ENCODE measurements around the gene ATPAF1. TPM values are rescaled to one million over a fixed set of nuclear protein-coding genes. Genes with fewer than 3 reads are reported as not detected.

ATPAF1 gene
- polyA plus RNA-seq, 2 of the 4 experiments (the other 2 are of a cell fraction): 28.9 to 63.7 TPM

DNA sequence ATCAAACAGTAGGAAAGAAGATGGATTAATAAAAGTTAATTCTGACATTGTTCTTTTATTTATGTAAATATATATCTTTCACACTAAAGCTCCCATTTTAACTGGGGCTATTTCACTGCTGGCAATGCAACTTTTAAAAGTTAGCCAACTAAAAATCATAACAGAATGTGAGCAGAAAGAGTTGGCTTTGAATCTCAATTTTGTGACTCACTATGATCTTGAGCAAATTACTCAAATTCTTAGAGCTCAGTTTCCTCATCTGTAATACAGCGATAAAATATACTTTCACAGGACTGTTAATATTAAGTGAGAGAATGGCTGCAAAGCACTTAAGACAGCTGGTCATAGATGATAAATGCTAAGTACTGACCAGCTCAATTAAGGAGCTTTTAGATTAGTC lies 40.0 kb upstream of the ATPAF1 start:
- ATAC-seq: no peak
- H3K4me3 ChIP-seq: no peak overlapping the region
- no peak for FAIRE-seq
- DNase-seq (ENCODE audit: low read depth in 1 of 2, low spot score in 1 of 2): no peak
- H3K9me3 ChIP-seq: no peaks in the 10 kb centered on the region
- H3K4me1 ChIP-seq: no peaks in the 10 kb centered on the region
- WGBS (ENCODE audit: missing lambda C conversion rate): 100% methylated on average over 1 of the region's 1 CpG
- TF ChIP-seq NPAS2 (CRISPR knock-in tag; IDR thresholded peaks at IDR 0.05; ENCODE audit: borderline replicate concordance) (no peak), GATA3 (IDR thresholded peaks at IDR 0.05; ENCODE audit: borderline replicate concordance) (no peak), EHF (CRISPR knock-in tag; IDR thresholded peaks at IDR 0.05) (no peak), HOXB5 (CRISPR knock-in tag; IDR thresholded peaks at IDR 0.05) (no peak), JUNB (IDR thresholded peaks at IDR 0.05) (no peak), NFE2L2 (conservative IDR thresholded peaks at IDR 0.05; ENCODE audit: low read length) (no peak), TP53 (CRISPR knock-in tag; IDR thresholded peaks at IDR 0.05) (no peak), EHMT2 (IDR thresholded peaks at IDR 0.05; ENCODE audit: low read depth) (no peak), HOXA7 (CRISPR knock-in tag; IDR thresholded peaks at IDR 0.05) (no peak), FOSB (CRISPR knock-in tag; IDR thresholded peaks at IDR 0.05) (no peak), HEYL (CRISPR knock-in tag; IDR thresholded peaks at IDR 0.05) (no peak), RNF2 (IDR thresholded peaks at IDR 0.05; ENCODE audit: borderline replicate concordance, low read depth) (no peak)
- TF ChIP-seq, protein P1, sequence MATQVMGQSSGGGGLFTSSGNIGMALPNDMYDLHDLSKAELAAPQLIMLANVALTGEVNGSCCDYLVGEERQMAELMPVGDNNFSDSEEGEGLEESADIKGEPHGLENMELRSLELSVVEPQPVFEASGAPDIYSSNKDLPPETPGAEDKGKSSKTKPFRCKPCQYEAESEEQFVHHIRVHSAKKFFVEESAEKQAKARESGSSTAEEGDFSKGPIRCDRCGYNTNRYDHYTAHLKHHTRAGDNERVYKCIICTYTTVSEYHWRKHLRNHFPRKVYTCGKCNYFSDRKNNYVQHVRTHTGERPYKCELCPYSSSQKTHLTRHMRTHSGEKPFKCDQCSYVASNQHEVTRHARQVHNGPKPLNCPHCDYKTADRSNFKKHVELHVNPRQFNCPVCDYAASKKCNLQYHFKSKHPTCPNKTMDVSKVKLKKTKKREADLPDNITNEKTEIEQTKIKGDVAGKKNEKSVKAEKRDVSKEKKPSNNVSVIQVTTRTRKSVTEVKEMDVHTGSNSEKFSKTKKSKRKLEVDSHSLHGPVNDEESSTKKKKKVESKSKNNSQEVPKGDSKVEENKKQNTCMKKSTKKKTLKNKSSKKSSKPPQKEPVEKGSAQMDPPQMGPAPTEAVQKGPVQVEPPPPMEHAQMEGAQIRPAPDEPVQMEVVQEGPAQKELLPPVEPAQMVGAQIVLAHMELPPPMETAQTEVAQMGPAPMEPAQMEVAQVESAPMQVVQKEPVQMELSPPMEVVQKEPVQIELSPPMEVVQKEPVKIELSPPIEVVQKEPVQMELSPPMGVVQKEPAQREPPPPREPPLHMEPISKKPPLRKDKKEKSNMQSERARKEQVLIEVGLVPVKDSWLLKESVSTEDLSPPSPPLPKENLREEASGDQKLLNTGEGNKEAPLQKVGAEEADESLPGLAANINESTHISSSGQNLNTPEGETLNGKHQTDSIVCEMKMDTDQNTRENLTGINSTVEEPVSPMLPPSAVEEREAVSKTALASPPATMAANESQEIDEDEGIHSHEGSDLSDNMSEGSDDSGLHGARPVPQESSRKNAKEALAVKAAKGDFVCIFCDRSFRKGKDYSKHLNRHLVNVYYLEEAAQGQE (IDR thresholded peaks at IDR 0.05): no peak
- TF ChIP-seq, protein P2, sequence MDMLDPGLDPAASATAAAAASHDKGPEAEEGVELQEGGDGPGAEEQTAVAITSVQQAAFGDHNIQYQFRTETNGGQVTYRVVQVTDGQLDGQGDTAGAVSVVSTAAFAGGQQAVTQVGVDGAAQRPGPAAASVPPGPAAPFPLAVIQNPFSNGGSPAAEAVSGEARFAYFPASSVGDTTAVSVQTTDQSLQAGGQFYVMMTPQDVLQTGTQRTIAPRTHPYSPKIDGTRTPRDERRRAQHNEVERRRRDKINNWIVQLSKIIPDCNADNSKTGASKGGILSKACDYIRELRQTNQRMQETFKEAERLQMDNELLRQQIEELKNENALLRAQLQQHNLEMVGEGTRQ (IDR thresholded peaks at IDR 0.05): no peak
- TF ChIP-seq, protein P3, sequence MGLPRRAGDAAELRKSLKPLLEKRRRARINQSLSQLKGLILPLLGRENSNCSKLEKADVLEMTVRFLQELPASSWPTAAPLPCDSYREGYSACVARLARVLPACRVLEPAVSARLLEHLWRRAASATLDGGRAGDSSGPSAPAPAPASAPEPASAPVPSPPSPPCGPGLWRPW (IDR thresholded peaks at IDR 0.05): no peak
- TF ChIP-seq, protein P4, sequence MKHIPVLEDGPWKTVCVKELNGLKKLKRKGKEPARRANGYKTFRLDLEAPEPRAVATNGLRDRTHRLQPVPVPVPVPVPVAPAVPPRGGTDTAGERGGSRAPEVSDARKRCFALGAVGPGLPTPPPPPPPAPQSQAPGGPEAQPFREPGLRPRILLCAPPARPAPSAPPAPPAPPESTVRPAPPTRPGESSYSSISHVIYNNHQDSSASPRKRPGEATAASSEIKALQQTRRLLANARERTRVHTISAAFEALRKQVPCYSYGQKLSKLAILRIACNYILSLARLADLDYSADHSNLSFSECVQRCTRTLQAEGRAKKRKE (CRISPR knock-in tag; IDR thresholded peaks at IDR 0.05; ENCODE audit: low read depth): no peak
- TF ChIP-seq, protein P5, sequence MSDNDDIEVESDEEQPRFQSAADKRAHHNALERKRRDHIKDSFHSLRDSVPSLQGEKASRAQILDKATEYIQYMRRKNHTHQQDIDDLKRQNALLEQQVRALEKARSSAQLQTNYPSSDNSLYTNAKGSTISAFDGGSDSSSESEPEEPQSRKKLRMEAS (IDR thresholded peaks at IDR 0.05): no peak
- ChIA-PET POLR2A (no interaction called here), CTCF (interaction anchor here (0.8 kb wide), 1 partner anchor 11 kb away, joined by 3 read pairs; no protein-coding TSS in a partner anchor)
- H3K4me2 ChIP-seq: no peak overlapping the region
- no peak overlapping the region for H3K27ac ChIP-seq

DNA sequence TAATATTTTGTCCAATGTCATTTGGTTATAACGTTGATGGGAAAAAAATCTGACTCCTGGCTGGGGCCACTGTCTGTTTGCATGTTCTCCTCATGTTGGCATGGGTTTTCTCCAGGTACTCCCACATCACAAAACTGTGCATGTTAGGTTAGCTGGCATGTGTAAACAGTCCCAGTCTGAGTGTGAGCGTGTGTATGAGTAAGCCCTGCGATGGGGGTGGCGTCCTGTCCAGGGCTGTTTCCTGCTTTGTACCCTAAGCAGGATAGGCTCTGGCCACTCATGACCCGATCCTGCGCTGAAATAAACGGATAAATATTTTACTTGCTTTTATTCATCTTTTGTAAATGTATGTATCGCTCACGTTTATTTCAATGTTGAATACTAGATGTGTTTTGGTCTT lies 37.2 kb upstream of the ATPAF1 start:
- TF ChIP-seq, protein P6, sequence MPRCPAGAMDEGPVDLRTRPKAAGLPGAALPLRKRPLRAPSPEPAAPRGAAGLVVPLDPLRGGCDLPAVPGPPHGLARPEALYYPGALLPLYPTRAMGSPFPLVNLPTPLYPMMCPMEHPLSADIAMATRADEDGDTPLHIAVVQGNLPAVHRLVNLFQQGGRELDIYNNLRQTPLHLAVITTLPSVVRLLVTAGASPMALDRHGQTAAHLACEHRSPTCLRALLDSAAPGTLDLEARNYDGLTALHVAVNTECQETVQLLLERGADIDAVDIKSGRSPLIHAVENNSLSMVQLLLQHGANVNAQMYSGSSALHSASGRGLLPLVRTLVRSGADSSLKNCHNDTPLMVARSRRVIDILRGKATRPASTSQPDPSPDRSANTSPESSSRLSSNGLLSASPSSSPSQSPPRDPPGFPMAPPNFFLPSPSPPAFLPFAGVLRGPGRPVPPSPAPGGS (IDR thresholded peaks at IDR 0.05): no peak
- TF ChIP-seq, protein P7, sequence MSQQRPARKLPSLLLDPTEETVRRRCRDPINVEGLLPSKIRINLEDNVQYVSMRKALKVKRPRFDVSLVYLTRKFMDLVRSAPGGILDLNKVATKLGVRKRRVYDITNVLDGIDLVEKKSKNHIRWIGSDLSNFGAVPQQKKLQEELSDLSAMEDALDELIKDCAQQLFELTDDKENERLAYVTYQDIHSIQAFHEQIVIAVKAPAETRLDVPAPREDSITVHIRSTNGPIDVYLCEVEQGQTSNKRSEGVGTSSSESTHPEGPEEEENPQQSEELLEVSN (IDR thresholded peaks at IDR 0.05; ENCODE audit: borderline replicate concordance, low read depth): no peak
- no peak for TF ChIP-seq RAD21 (conservative IDR thresholded peaks at IDR 0.05 in 1 of 2, IDR thresholded peaks at IDR 0.05 in 1 of 2)
- TF ChIP-seq PHF8 (IDR thresholded peaks at IDR 0.05; ENCODE audit: borderline replicate concordance, low read depth): no peak
- TF ChIP-seq CBX2 (IDR thresholded peaks at IDR 0.05; ENCODE audit: borderline replicate concordance, low read depth): no peak
- no peak for TF ChIP-seq NPAS2 (CRISPR knock-in tag; IDR thresholded peaks at IDR 0.05; ENCODE audit: borderline replicate concordance)
- TF ChIP-seq, protein P8, sequence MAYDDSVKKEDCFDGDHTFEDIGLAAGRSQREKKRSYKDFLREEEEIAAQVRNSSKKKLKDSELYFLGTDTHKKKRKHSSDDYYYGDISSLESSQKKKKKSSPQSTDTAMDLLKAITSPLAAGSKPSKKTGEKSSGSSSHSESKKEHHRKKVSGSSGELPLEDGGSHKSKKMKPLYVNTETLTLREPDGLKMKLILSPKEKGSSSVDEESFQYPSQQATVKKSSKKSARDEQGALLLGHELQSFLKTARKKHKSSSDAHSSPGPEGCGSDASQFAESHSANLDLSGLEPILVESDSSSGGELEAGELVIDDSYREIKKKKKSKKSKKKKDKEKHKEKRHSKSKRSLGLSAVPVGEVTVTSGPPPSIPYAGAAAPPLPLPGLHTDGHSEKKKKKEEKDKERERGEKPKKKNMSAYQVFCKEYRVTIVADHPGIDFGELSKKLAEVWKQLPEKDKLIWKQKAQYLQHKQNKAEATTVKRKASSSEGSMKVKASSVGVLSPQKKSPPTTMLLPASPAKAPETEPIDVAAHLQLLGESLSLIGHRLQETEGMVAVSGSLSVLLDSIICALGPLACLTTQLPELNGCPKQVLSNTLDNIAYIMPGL (CRISPR knock-in tag; IDR thresholded peaks at IDR 0.05; ENCODE audit: borderline replicate concordance): no peak
- no peak for TF ChIP-seq SREBF2 (IDR thresholded peaks at IDR 0.05)
- ChIA-PET CTCF (interaction anchor here (1.4 kb wide), 1 partner anchor 19 kb away, joined by 4 read pairs; no protein-coding TSS in a partner anchor), POLR2A (no interaction called here)
- no peak for FAIRE-seq
- H3K9me3 ChIP-seq: no peaks in the 10 kb centered on the region
- ATAC-seq: no peak
- no peak for DNase-seq (ENCODE audit: low read depth in 1 of 2, low spot score in 1 of 2)
- no peak overlapping the region for H3K4me3 ChIP-seq
- 75% methylated on average over 9 of the region's 9 CpGs for WGBS (ENCODE audit: missing lambda C conversion rate)
- no peaks in the 10 kb centered on the region for H3K4me1 ChIP-seq
- H3K4me2 ChIP-seq: no peak overlapping the region
- no peak overlapping the region for H3K27ac ChIP-seq
